HFF-Myc (cell line): ENCODE results near the gene GRM7.

Experiments used
- DNase-seq: peaks from one replicate; pipeline ENCODE4 v3.0.0-alpha.2; 2011; ENCODE audit warnings: low read depth; ENCODE audit errors: extremely low read depth
- H3K4me3 ChIP-seq: replicated peaks from 2 replicates; pipeline ENCODE4 v1.5.1; 2011; ENCODE audit warnings: low read depth, mild to moderate bottlenecking, control low read depth, low read length
- CTCF ChIP-seq: IDR thresholded peaks from 2 replicates; pipeline ENCODE4 v1.5.1; 2012; ENCODE audit warnings: mild to moderate bottlenecking, low read depth, low read length, control low read depth; ENCODE audit errors: missing control alignments

The GRM7 gene

DNA sequence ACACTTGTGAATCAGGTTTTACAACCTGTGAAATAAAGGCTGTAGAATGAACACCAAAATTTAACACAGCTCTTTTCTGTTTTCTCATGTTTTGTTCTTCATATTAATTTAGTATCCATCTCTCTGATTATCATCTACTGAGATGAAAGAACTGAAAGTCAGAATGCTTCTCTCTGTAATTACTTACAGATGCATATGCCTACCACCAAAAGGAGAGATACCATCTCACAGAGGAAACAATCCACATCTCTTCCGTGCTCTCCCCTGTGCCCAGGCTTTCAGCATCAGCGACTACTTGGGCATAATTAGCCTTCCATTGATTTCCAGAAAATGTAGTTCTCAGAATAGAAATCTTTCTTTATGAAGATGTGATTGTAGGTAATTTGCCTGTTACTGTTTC, 741.4 kb downstream of the GRM7 start:
- no peak overlapping the region for H3K4me3 ChIP-seq
- TF ChIP-seq CTCF = no peak
- no peak for DNase-seq

DNA sequence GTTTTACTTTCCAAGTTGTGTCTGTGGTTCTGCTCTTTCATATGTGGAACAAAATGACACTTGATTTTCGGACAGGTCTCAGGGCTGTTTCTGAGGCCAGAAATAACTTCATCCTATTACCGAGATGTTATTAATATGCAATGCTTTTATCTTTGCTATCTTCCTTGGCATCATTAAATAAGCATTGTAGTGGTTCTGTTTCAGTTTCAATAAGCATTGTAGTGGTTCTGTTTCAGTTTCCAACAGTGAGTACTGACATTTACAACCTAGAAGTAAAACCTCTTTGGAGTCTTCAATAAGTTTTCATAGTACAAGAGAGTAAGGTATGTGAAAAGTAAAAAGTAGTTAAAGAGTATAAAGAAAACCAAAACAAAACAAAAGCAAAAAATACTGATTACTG, 746.2 kb downstream of the GRM7 start:
- no peak overlapping the region for H3K4me3 ChIP-seq
- TF ChIP-seq CTCF = no peak
- DNase-seq = no peak

- H3K4me3 ChIP-seq = no peak overlapping the region
- no peak for DNase-seq
- no peak for TF ChIP-seq CTCF
Observed at GRCh38 chr3:7607676-7608075, 746.8 kb downstream of the GRM7 start.

DNA sequence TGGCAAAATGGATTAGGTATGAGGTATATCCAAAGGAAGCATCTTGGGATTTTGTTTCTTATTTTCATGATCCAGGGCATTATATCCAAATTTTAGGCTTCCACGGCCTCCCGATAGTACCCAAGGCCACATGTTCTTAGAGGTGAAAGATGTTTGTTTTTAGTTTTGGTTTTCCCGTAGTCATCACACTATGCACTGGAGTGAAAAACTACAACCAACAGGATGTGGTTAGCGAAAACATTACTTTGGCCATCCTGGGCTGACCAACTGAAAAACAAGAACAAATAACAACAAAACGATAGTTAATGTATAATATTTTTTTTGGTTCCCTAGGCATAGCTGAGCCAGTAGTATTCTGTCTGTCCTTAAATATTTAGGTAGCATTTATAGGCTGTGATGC, 749.7 kb downstream of the GRM7 start:
- H3K4me3 ChIP-seq = no peak overlapping the region
- TF ChIP-seq CTCF = no peak
- DNase-seq = no peak

GRCh38 chr3:7615043-7615442, 754.1 kb downstream of the GRM7 start:
- no peak overlapping the region for H3K4me3 ChIP-seq
- DNase-seq = no peak
- TF ChIP-seq CTCF = no peak

- H3K4me3 ChIP-seq = no peak overlapping the region
- no peak for TF ChIP-seq CTCF
- no peak for DNase-seq
Observed at GRCh38 chr3:7618606-7619005, 757.7 kb downstream of the GRM7 start.

DNA sequence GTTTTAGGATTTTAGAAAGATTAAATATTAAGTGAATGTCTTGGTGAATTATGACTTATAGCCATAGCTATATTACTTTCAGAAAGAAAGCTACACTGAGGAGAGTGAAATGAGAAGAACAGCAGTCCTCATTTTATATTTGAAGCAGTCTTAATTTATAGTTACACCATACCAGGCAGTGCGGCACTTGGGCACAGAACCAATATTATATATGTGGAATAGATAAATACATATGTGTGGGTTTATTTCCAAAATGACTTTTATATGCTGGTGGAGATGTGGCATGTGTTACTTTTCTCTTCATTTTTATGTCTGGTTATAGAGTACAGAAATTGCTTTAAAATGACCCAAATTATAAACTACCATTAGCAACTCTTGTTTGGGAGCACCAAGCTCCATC, 759.5 kb downstream of the GRM7 start:
- H3K4me3 ChIP-seq = no peak overlapping the region
- TF ChIP-seq CTCF = no peak
- no peak for DNase-seq
